Nasal cavity respiratory epithelium epithelial cell of viscerocranial mucosa (primary cell): ENCODE measurements around the gene SFXN3. TPM values are rescaled to one million over a fixed set of nuclear protein-coding genes. Genes with fewer than 3 reads are reported as not detected.

ENCODE experiments used
- total RNA-seq: library from RNA; depleted of rRNA; stranded (reverse); fragments of >200 nt; gene quantifications from 2 replicates; pipeline ENCODE4 v1.2.3, GENCODE V29; 2014

SFXN3 gene
- 8.9 and 32.2 TPM in 2 replicates for total RNA-seq

GRCh38 chr10:101031128-101031795 is at the start of gene SFXN3, which contains the start of gene PDZD7:
SFXN3 (plus strand) TSS chr10:101031234; CDS start chr10:101034695, 3,461 bp downstream.
PDZD7 (minus strand) TSS chr10:101031129; CDS start chr10:101030219, 910 bp downstream.

GRCh38 chr10:100986952-100987684 is 43.9 kb upstream of the SFXN3 start, which contains the start of the genes MRPL43 and TWNK:
MRPL43 (minus strand) TSS chr10:100987497; CDS start chr10:100987443, 54 bp downstream.
TWNK (plus strand) TSS chr10:100987543; CDS start chr10:100988211, 668 bp downstream.

GRCh38 chr10:100999742-101000126 is 31.3 kb upstream of the SFXN3 start, which contains the start of gene LZTS2:
LZTS2 (plus strand) TSS chr10:100999808; CDS start chr10:101002539, 2,731 bp downstream.

GRCh38 chr10:101061624-101062231 is 30.7 kb downstream of the SFXN3 start, which contains the start of gene KAZALD1:
KAZALD1 (plus strand) TSS chr10:101061989; CDS start chr10:101062593, 604 bp downstream.

Other genes with a start within 250 kb of the SFXN3 start
- 16.4 and 35.6 TPM in 2 replicates for gene SLF2, start 118.3 kb upstream of the SFXN3 start, total RNA-seq
- gene SEMA4G, start 61.7 kb upstream of the SFXN3 start, total RNA-seq, result under 0.01 and 0.78 TPM in 2 replicates
- 35.7 and 52.6 TPM in 2 replicates for gene MRPL43, start 43.7 kb upstream of the SFXN3 start, total RNA-seq
- gene TWNK, start 43.7 kb upstream of the SFXN3 start, total RNA-seq, result 17.8 and 30.3 TPM in 2 replicates
- 35.5 and 75.5 TPM in 2 replicates for gene LZTS2, start 31.4 kb upstream of the SFXN3 start, total RNA-seq
- gene PDZD7, start 105 bp upstream of the SFXN3 start, total RNA-seq, result 0.34 and 1.4 TPM in 2 replicates
- gene KAZALD1, start 30.8 kb downstream of the SFXN3 start, total RNA-seq, result 0.78 and 2.4 TPM in 2 replicates
- not detected in 2 replicates for gene TLX1, start 100.1 kb downstream of the SFXN3 start, total RNA-seq
- gene LBX1, start 198.2 kb downstream of the SFXN3 start, total RNA-seq, result not detected in 2 replicates